Adrenal gland (tissue), 19 donors: Measurements from ENCODE around the gene UBXN2A. TPM values are rescaled to one million over a fixed set of nuclear protein-coding genes. Genes with fewer than 3 reads are reported as not detected.

Source experiments
- DNase-seq, 7 donors: peaks; one replicate each; pipeline ENCODE4 v3.0.0-alpha.2; 2019 to 2020
- H3K27ac ChIP-seq, 5 donors: fragments of 200-600 bp; sonication (generic) in 4 of 5; 1 replicate in 3 of 5; 2 replicates in 2 of 5; pipeline versions ENCODE4 v1.5.1 to v1.8.0; 2016 to 2020; ENCODE audit warnings: mild to moderate bottlenecking in 1 of 5
- H3K27me3 ChIP-seq: fragments of 200-600 bp; 2 replicates; pipeline ENCODE4 v1.8.0; 2021
- H3K36me3 ChIP-seq, 2 donors: fragments of 200-600 bp; replicated peaks in 1 of 2; 1 replicate in 1 of 2; 2 replicates in 1 of 2; pipeline versions ENCODE4 v1.5.1 to v1.8.0; 2018 to 2022
- H3K4me1 ChIP-seq, 2 donors: fragments of 200-600 bp; replicated peaks in 1 of 2; 1 replicate in 1 of 2; 2 replicates in 1 of 2; pipeline versions ENCODE4 v1.5.1 to v1.8.0; 2018 to 2021
- H3K4me3 ChIP-seq, 4 donors: fragments of 200-600 bp; sonication (generic) in 3 of 4; one replicate each; pipeline ENCODE4 v1.5.1; 2016 to 2018
- H3K9me3 ChIP-seq, 3 donors: fragments of 200-600 bp; sonication (generic) in 1 of 3; replicated peaks in 1 of 3; 1 replicate in 2 of 3; 2 replicates in 1 of 3; pipeline versions ENCODE4 v1.5.1 to v1.8.0; 2016 to 2021
- CTCF ChIP-seq, 6 experiments: fragments of 450-650 bp in 4 of 6; fragments of 200-600 bp in 2 of 6; sonication (generic) in 1 of 6; IDR thresholded peaks; 1 replicate in 5 of 6; 2 replicates in 1 of 6; pipeline versions ENCODE4 v1.5.1 to v1.8.0; 2016 to 2021; ENCODE audit warnings: antibody characterized with exemption in 6 of 6, mild to moderate bottlenecking in 2 of 6, moderate library complexity in 1 of 6
- POLR2A ChIP-seq, 2 donors: fragments of 450-650 bp; IDR thresholded peaks; one replicate each; pipeline ENCODE4 v1.6.1; 2017; ENCODE audit warnings: antibody characterized with exemption in 2 of 2, mild to moderate bottlenecking in 2 of 2, moderate library complexity in 1 of 2
- WGBS, 4 donors: extraction: QIAGEN DNeasy Blood & Tissue Kit in 2 of 4; methylation state at CpG; one replicate each; pipeline versions ENCODE4 v1.1.5 to v1.1.7; 2013 to 2017; 5-methylcytosine and 5-hydroxymethylcytosine counted together
- intact Hi-C, 2 donors: fragments of 100-400 bp; cut with DNase I; formaldehyde crosslinking; loops; one replicate each; pipeline versions ENCODE4 v1.14.1 to v1.15.0; 2022 to 2023
- long read RNA-seq, 10 donors: library from polyadenylated mRNA in 3 of 10; unstranded in 2 of 10; stranded (forward) in 1 of 10; transcript quantifications; one replicate each; pipeline ENCODE4 v2.0.0 and lab custom pipeline, GENCODE V29; 2021 to 2026
- polyA plus RNA-seq, 3 donors: library from polyadenylated mRNA; stranded (reverse); fragments of 200-250 nt in 2 of 3; fragments of 350-450 nt in 1 of 3; fragmentation: Illumina TruSeq in 1 of 3; extraction: RNeasy Lipid Tissue Mini Kit (QIAGEN cat#74804) in 1 of 3; gene quantifications; one replicate each; pipeline ENCODE4 v1.2.3, GENCODE V29; 2013 to 2014
- total RNA-seq, 9 donors: library from RNA; depleted of rRNA in 4 of 9; stranded (reverse); fragments of >200 nt in 4 of 9; fragments of 120-200 nt in 1 of 9; fragmentation: NEBNext Ultra II Directional in 1 of 9; extraction: Animal tissue kit (Norgen Biotek cat#: 25700) in 1 of 9; gene quantifications; one replicate each; pipeline versions ENCODE4 v1.1.0 to v1.2.4, GENCODE V29; 2013 to 2023
- donor health status: healthy with polysubstance abuse.
- donor health status: Bipolar disorder and iron deficiency.
- donor health status: DM: yes; HTN: yes; CAD: no.
- donor health status: DM: no; HTN: no; CAD: no.
- donor health status: DM: no; HTN: no; CAD: no.
- donor health status: DM: yes; HTN: yes; CAD: no.

Gene UBXN2A
- 10 to 100 TPM in 6 of 9 donors, 1 to 10 TPM in 3; 6.2 to 17.3 (median 14.1) TPM for total RNA-seq
- 10 to 100 TPM in 1 of 3 donors, 1 to 10 TPM in 2; 5.4 to 11.4 (median 5.4) TPM for polyA plus RNA-seq
- long read RNA-seq, donor 1, full-length matches to known transcripts, result 3 of 3 reads
- long read RNA-seq, donor 1, partial matches to known transcripts, result 0 of 3 reads
- long read RNA-seq, donor 1, other reads (novel, unspliced or antisense), result 0 of 3 reads
- long read RNA-seq, donor 2, full-length matches to known transcripts, result 4 of 4 reads
- long read RNA-seq, donor 2, partial matches to known transcripts, result 0 of 4 reads
- long read RNA-seq, donor 2, other reads (novel, unspliced or antisense), result 0 of 4 reads
- long read RNA-seq, donor 3, result 0 reads
- long read RNA-seq, donor 4, full-length matches to known transcripts, result 10 of 20 reads
- long read RNA-seq, donor 4, partial matches to known transcripts, result 3 of 20 reads
- long read RNA-seq, donor 4, other reads (novel, unspliced or antisense), result 7 of 20 reads
- long read RNA-seq, donor 5, full-length matches to known transcripts, result 16 of 29 reads
- long read RNA-seq, donor 5, partial matches to known transcripts, result 0 of 29 reads
- long read RNA-seq, donor 5, other reads (novel, unspliced or antisense), result 13 of 29 reads
- long read RNA-seq, donor 6, full-length matches to known transcripts, result 5 of 8 reads
- long read RNA-seq, donor 6, partial matches to known transcripts, result 1 of 8 reads
- long read RNA-seq, donor 6, other reads (novel, unspliced or antisense), result 2 of 8 reads
- long read RNA-seq, donor 7, full-length matches to known transcripts, result 2 of 2 reads
- long read RNA-seq, donor 7, partial matches to known transcripts, result 0 of 2 reads
- long read RNA-seq, donor 7, other reads (novel, unspliced or antisense), result 0 of 2 reads
- long read RNA-seq, donor 8, full-length matches to known transcripts, result 9 of 9 reads
- long read RNA-seq, donor 8, partial matches to known transcripts, result 0 of 9 reads
- long read RNA-seq, donor 8, other reads (novel, unspliced or antisense), result 0 of 9 reads
- long read RNA-seq, donor 9, full-length matches to known transcripts, result 3 of 3 reads
- long read RNA-seq, donor 9, partial matches to known transcripts, result 0 of 3 reads
- long read RNA-seq, donor 9, other reads (novel, unspliced or antisense), result 0 of 3 reads
- long read RNA-seq, donor 10, full-length matches to known transcripts, result 1 of 1 reads
- long read RNA-seq, donor 10, partial matches to known transcripts, result 0 of 1 reads
- long read RNA-seq, donor 10, other reads (novel, unspliced or antisense), result 0 of 1 reads

DNA sequence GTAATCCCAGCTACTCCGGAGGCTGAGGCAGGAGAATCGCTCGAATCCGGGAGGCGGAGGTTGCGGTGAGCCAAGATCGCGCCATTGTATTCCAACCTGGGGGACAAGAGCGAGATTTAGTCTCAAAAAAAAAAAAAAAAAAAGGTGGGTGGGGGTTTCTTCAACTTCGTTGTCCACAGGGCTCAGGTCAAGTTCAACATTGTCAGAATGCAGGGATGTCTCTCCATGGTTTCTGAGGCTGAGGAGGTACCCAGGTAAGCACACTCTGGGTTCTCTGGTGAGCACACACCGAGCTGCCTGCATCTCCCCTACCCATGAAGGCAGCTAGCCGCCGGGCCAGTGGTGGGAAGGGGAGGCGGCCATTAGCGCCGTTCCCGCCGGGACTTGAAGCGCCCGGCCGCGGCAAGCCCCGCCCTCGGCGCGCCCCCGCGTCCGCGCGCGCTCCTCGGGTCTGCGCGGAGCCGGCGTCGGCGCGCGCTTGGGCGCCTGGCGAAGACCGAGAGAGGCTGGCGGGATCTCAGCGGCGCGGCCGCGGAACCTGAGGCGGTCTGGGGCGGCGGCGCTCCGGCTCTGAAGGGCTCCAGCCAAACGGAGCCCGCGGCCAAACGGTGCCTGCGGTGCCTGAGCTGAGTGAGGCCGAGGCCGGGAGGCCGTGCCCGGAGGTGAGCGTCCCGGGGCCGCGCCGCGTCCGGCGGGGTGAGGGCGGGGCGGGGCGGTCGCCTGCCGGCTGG, at the start of gene UBXN2A:
UBXN2A (plus strand) TSS at position 477 of the 731 bp plus-strand sequence. CDS start 17,852 bp downstream, outside the sequence.
- H3K27me3 ChIP-seq, result no peaks in the 10 kb centered on the region
- H3K4me1 ChIP-seq, result peaks cover 20 to 28% of the 10 kb centered on the region in 2 donors
- 0% methylated on average over 18 to 77 of the region's 77 CpGs for WGBS, 4 donors
- no peaks in the 10 kb centered on the region for H3K36me3 ChIP-seq
- TF ChIP-seq POLR2A (IDR thresholded peaks at IDR 0.05) (peak; percentile 41 to 87), CTCF (IDR thresholded peaks at IDR 0.05) (no peak)
- peak; percentile 64 to 79 (median 69) for DNase-seq
- peak within 1 kb of the TSS in 3 of 4 donors; percentile 81 to 100 (median 82) for H3K4me3 ChIP-seq
- no peaks in the 10 kb centered on the region for H3K9me3 ChIP-seq
- H3K27ac ChIP-seq, result peak within 1 kb of the TSS; percentile 80 to 97 (median 96)
- intact Hi-C loops, result no loop called here

GRCh38 chr2:23900133-23900532, 40.1 kb upstream of the UBXN2A start:
- peak overlapping the region in 2 of 5 donors; percentile 17 to 51 for H3K27ac ChIP-seq
- no peaks in the 10 kb centered on the region for H3K27me3 ChIP-seq
- TF ChIP-seq CTCF (IDR thresholded peaks at IDR 0.05) (no peak), POLR2A (IDR thresholded peaks at IDR 0.05) (no peak)
- H3K36me3 ChIP-seq, result no peaks in the 10 kb centered on the region
- DNase-seq, result no peak
- H3K9me3 ChIP-seq, result no peaks in the 10 kb centered on the region
- intact Hi-C loops, result no loop called here
- no peak overlapping the region for H3K4me3 ChIP-seq
- H3K4me1 ChIP-seq, result peaks cover 2 to 40% of the 10 kb centered on the region in 2 donors
- WGBS, 4 donors, result 94 to 96% (median 95%) methylated on average over 8 of the region's 8 CpGs

- TF ChIP-seq CTCF (IDR thresholded peaks at IDR 0.05), result no peak
- no peak for TF ChIP-seq POLR2A (IDR thresholded peaks at IDR 0.05)
- Histone ChIP-seq H3K27ac (peak overlapping the region in 2 of 5 donors; percentile 17 to 51), H3K36me3 (no peaks in the 10 kb centered on the region), H3K4me3 (no peak overlapping the region), H3K9me3 (no peaks in the 10 kb centered on the region), H3K27me3 (no peaks in the 10 kb centered on the region), H3K4me1 (peaks cover 2 to 40% of the 10 kb centered on the region in 2 donors)
- DNase-seq, result peak in 5 of 7 donors; percentile 49 to 74 (median 60)
- WGBS, 4 donors, result 54 to 64% (median 57%) methylated on average over 9 of the region's 9 CpGs
- intact Hi-C loops, result no loop called here
Measured at GRCh38 chr2:23900541-23901322, 39.5 kb upstream of the UBXN2A start.
